H9 (cell line): ENCODE results near the gene WASHC2A. TPM values are rescaled to one million over a fixed set of nuclear protein-coding genes. Genes with fewer than 3 reads are reported as not detected.
"Not testable (repeated sequence)": the region's sequence is repeated elsewhere in the genome, so short reads cannot be mapped to it uniquely, and the experiment has no call there.

ENCODE experiments used
- DNase-seq: peaks from one replicate; pipeline ENCODE4 v3.0.0-alpha.2; 2017
- H2AFZ ChIP-seq: one replicate; pipeline ENCODE4 v1.6.1; 2013; ENCODE audit warnings: mild to moderate bottlenecking, low read length, control low read depth, moderate library complexity
- H2AK5ac ChIP-seq: 2 replicates; pipeline ENCODE4 v1.6.1; 2013; ENCODE audit warnings: low read length, control low read depth, mixed read lengths; ENCODE audit not compliant: insufficient read length
- H2BK120ac ChIP-seq: one replicate; pipeline ENCODE4 v1.6.1; 2013; ENCODE audit warnings: low read depth, mild to moderate bottlenecking, low read length, control low read depth, inconsistent platforms; ENCODE audit not compliant: poor library complexity, severe bottlenecking
- H2BK12ac ChIP-seq: 2 replicates; pipeline ENCODE4 v1.6.1; 2013; ENCODE audit warnings: low read length, control low read depth, mixed read lengths, low read depth; ENCODE audit not compliant: insufficient read length
- H2BK15ac ChIP-seq: 2 replicates; pipeline ENCODE4 v1.6.1; 2013; ENCODE audit warnings: low read depth, low read length, control low read depth
- H2BK20ac ChIP-seq: one replicate; pipeline ENCODE4 v1.6.1; 2013; ENCODE audit warnings: low read depth, mild to moderate bottlenecking, low read length, control low read depth, inconsistent platforms; ENCODE audit not compliant: poor library complexity, severe bottlenecking
- H2BK5ac ChIP-seq: 2 replicates; pipeline ENCODE4 v1.6.1; 2013; ENCODE audit warnings: low read length, control low read depth, mixed read lengths; ENCODE audit not compliant: insufficient read length
- H3K14ac ChIP-seq: 2 replicates; pipeline ENCODE4 v1.6.1; 2013; ENCODE audit warnings: low read length, control low read depth; ENCODE audit not compliant: insufficient read depth
- H3K18ac ChIP-seq: 2 replicates; pipeline ENCODE4 v1.6.1; 2013; ENCODE audit warnings: low read depth, mild to moderate bottlenecking, mixed read lengths, low read length, control low read depth; ENCODE audit not compliant: insufficient read length
- H3K23ac ChIP-seq: 2 replicates; pipeline ENCODE4 v1.6.1; 2013; ENCODE audit warnings: low read length, control low read depth, mixed read lengths, low read depth; ENCODE audit not compliant: insufficient read length
- H3K23me2 ChIP-seq: 2 replicates; pipeline ENCODE4 v1.6.1; 2013; ENCODE audit warnings: low read depth, mild to moderate bottlenecking, mixed read lengths, low read length, control low read depth; ENCODE audit not compliant: insufficient read length, poor library complexity, severe bottlenecking
- H3K27ac ChIP-seq: 2 replicates; pipeline ENCODE4 v1.5.1; 2013; ENCODE audit warnings: low read length, control low read depth, mixed read lengths, low read depth; ENCODE audit not compliant: insufficient read length
- H3K27me3 ChIP-seq: 2 replicates; pipeline ENCODE4 v1.6.1; 2013; ENCODE audit warnings: low read length, control low read depth, inconsistent platforms; ENCODE audit not compliant: insufficient read depth
- H3K4ac ChIP-seq: 2 replicates; pipeline ENCODE4 v1.6.1; 2013; ENCODE audit warnings: low read depth, mild to moderate bottlenecking, control low read depth, inconsistent platforms, low read length, moderate library complexity
- H3K4me1 ChIP-seq: 2 replicates; pipeline ENCODE4 v1.6.1; 2013; ENCODE audit warnings: low read length, control low read depth, inconsistent platforms; ENCODE audit not compliant: insufficient read depth
- H3K4me2 ChIP-seq: 2 replicates; pipeline ENCODE4 v1.6.1; 2013; ENCODE audit warnings: low read length, control low read depth, mixed read lengths; ENCODE audit not compliant: insufficient read length, insufficient read depth
- H3K56ac ChIP-seq: 2 replicates; pipeline ENCODE4 v1.6.1; 2013; ENCODE audit warnings: low read depth, mild to moderate bottlenecking, mixed read lengths, low read length, control low read depth; ENCODE audit not compliant: insufficient read length
- H3K79me1 ChIP-seq: 2 replicates; pipeline ENCODE4 v1.6.1; 2013; ENCODE audit warnings: low read depth, mild to moderate bottlenecking, moderate library complexity, low read length, control low read depth, inconsistent platforms; ENCODE audit not compliant: insufficient read depth, poor library complexity, severe bottlenecking
- H3K79me2 ChIP-seq: 2 replicates; pipeline ENCODE4 v1.6.1; 2013; ENCODE audit warnings: low read length, control low read depth, inconsistent platforms; ENCODE audit not compliant: insufficient read depth
- H3K9ac ChIP-seq: 2 replicates; pipeline ENCODE4 v1.6.1; 2013; ENCODE audit warnings: low read length, control low read depth, mixed read lengths; ENCODE audit not compliant: insufficient read length; ENCODE audit errors: extremely low read depth
- H3K9me3 ChIP-seq: one replicate; pipeline ENCODE4 v1.6.1; 2013; ENCODE audit warnings: low read depth, low read length, inconsistent platforms; ENCODE audit not compliant: control insufficient read depth
- H3T11ph ChIP-seq: one replicate; pipeline ENCODE4 v1.6.1; 2013; ENCODE audit warnings: mild to moderate bottlenecking, low read length, control low read depth, inconsistent platforms
- H4K20me1 ChIP-seq: one replicate; pipeline ENCODE4 v1.6.1; 2013; ENCODE audit not compliant: control insufficient read depth, insufficient read length, insufficient read depth
- H4K5ac ChIP-seq: 2 replicates; pipeline ENCODE4 v1.6.1; 2013; ENCODE audit warnings: low read depth, mild to moderate bottlenecking, mixed read lengths, low read length, control low read depth; ENCODE audit not compliant: insufficient read length
- H4K8ac ChIP-seq: replicated peaks from 2 replicates; pipeline ENCODE4 v1.6.1; 2013; ENCODE audit warnings: low read length, control low read depth, mixed read lengths, low read depth; ENCODE audit not compliant: insufficient read length
- H4K91ac ChIP-seq: 2 replicates; pipeline ENCODE4 v1.6.1; 2013; ENCODE audit warnings: low read depth, mild to moderate bottlenecking, moderate library complexity, mixed read lengths, low read length, control low read depth; ENCODE audit not compliant: insufficient read length
- H3K27ac Mint-ChIP-seq, 3 experiments: 2 replicates in 2 of 3; 3 replicates in 1 of 3; pipeline ENCODE4 v1.8.0; 2020 to 2021; ENCODE audit warnings: mixed read lengths in 3 of 3, mild to moderate bottlenecking in 1 of 3, moderate library complexity in 1 of 3
- H3K27me3 Mint-ChIP-seq: 2 replicates; pipeline ENCODE4 v1.8.0; 2021; ENCODE audit warnings: low read depth, mild to moderate bottlenecking, moderate library complexity, mixed read lengths
- H3K36me3 Mint-ChIP-seq, 3 experiments: 2 replicates in 2 of 3; 3 replicates in 1 of 3; pipeline ENCODE4 v1.8.0; 2020 to 2021; ENCODE audit warnings: low read depth in 3 of 3, mixed read lengths in 3 of 3; ENCODE audit not compliant: insufficient read depth in 1 of 3
- H3K4me1 Mint-ChIP-seq, 2 experiments: 2 replicates each; pipeline ENCODE4 v1.8.0; 2020; ENCODE audit warnings: mixed read lengths in 2 of 2
- H3K4me3 Mint-ChIP-seq, 2 experiments: 2 replicates in 1 of 2; 3 replicates in 1 of 2; pipeline ENCODE4 v1.8.0; 2020 to 2021; ENCODE audit warnings: mild to moderate bottlenecking in 2 of 2, mixed read lengths in 2 of 2, moderate library complexity in 1 of 2
- H3K9me3 Mint-ChIP-seq, 2 experiments: 2 replicates in 1 of 2; 3 replicates in 1 of 2; pipeline ENCODE4 v1.8.0; 2020; ENCODE audit warnings: mild to moderate bottlenecking in 2 of 2, mixed read lengths in 2 of 2, moderate library complexity in 1 of 2
- WGBS: extraction: QIAGEN DNeasy Blood & Tissue Kit; methylation state at CpG from one replicate; pipeline ENCODE4 v1.1.7; 2013; ENCODE audit warnings: missing lambda C conversion rate, low lambda C conversion rate, mixed read lengths; ENCODE audit not compliant: insufficient read length; ENCODE audit errors: extremely low coverage; 5-methylcytosine and 5-hydroxymethylcytosine counted together
- total RNA-seq: library from RNA; stranded (reverse); gene quantifications from 2 replicates; pipeline ENCODE4 v1.2.1, GENCODE V29; 2021

WASHC2A gene
- total RNA-seq, 1 experiment from 2014 or later: 32.1 TPM

DNA sequence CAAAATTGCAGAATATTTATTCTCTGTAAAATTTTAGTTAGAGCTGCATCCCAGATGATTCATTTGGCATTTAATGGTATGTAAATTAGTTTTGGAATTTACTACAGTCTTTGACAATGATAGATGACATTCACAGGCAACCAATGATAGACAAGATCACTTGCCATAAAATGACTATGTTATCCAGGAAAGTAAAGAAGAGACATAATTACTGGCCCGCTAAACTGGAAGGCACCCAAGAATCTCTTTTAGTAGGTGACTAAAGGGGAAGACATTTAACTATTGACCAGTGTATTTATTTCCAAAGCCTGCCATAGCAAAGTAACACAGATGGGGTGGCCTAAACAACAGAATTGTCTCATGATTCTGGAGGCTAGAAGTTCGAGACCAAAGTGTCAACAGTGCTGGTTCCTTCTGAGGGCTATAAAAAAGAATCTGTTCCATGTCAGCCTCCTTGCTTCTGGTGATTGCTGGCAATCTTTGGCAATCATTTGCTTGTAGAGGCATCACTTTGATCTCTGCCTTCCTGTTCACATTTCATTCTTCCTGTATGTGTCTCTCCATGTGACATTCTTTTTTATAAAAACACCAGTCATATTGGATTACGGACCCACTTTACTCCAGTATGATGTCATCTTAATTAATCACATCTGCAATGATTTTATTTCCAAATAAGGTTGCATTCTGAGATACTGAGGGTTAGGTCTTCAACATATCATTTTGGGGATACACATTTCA, 107.2 kb downstream of the WASHC2A start:
- H3T11ph ChIP-seq, H2AFZ ChIP-seq, H3K27me3 Mint-ChIP-seq, H3K4ac ChIP-seq, H4K91ac ChIP-seq, H2BK15ac ChIP-seq, H3K9me3 ChIP-seq, H3K79me1 ChIP-seq, DNase-seq, H3K4me2 ChIP-seq, H3K4me3 Mint-ChIP-seq, H3K4me1 Mint-ChIP-seq, H2BK5ac ChIP-seq, H2BK12ac ChIP-seq, H3K9me3 Mint-ChIP-seq, H3K36me3 Mint-ChIP-seq, H4K5ac ChIP-seq, H3K23ac ChIP-seq, H2AK5ac ChIP-seq, H3K27ac ChIP-seq, H4K20me1 ChIP-seq, H3K56ac ChIP-seq, H3K27ac Mint-ChIP-seq, H2BK120ac ChIP-seq, H2BK20ac ChIP-seq, H3K27me3 ChIP-seq, H3K79me2 ChIP-seq, H3K9ac ChIP-seq, H3K23me2 ChIP-seq, H3K4me1 ChIP-seq, H3K14ac ChIP-seq, H3K18ac ChIP-seq, H4K8ac ChIP-seq: not testable (repeated sequence)
- no CpG with 5 or more reads among the region's 3 CpGs for WGBS

Other genes starting within 250 kb of the WASHC2A start
- 46.9 and 48.3 TPM in 2 replicates for gene PARG, start 125.9 kb upstream of the WASHC2A start, total RNA-seq
- gene TIMM23B, start 125.9 kb upstream of the WASHC2A start, total RNA-seq: 20.8 and 24.2 TPM in 2 replicates
- gene AGAP6, start 79.5 kb upstream of the WASHC2A start, total RNA-seq: 12.1 and 13.4 TPM in 2 replicates
- 4.6 and 5.9 TPM in 2 replicates for gene ASAH2, start 183.6 kb downstream of the WASHC2A start, total RNA-seq